HAP-1 (cell line): ENCODE measurements around the gene LRRN3.
A peak's percentile ranks its signal among the peaks of the same experiment; 100 is the strongest.

Experiments used
- DNase-seq, 2 experiments: peaks; one replicate each; pipeline ENCODE4 v3.0.0-alpha.2; 2016 to 2020; ENCODE audit warnings: low spot score in 2 of 2
- H3K27me3 ChIP-seq: fragments of 250-450 bp; sonication (Bioruptor Pico); 2 replicates; pipeline ENCODE4 v1.5.1; 2020; ENCODE audit warnings: low read depth, mild to moderate bottlenecking, moderate library complexity
- H3K36me3 ChIP-seq: fragments of 250-450 bp; sonication (Bioruptor Pico); replicated peaks from 2 replicates; pipeline ENCODE4 v1.5.1; 2020; ENCODE audit warnings: mild to moderate bottlenecking
- H3K4me1 ChIP-seq: fragments of 250-450 bp; sonication (Bioruptor Pico); 2 replicates; pipeline ENCODE4 v1.5.1; 2020; ENCODE audit warnings: mild to moderate bottlenecking
- H3K4me3 ChIP-seq: fragments of 250-450 bp; sonication (Bioruptor Pico); 2 replicates; pipeline ENCODE4 v1.5.1; 2020; ENCODE audit warnings: mild to moderate bottlenecking, moderate library complexity
- H3K9me3 ChIP-seq: fragments of 250-450 bp; sonication (Bioruptor Pico); 2 replicates; pipeline ENCODE4 v1.5.1; 2020; ENCODE audit warnings: mild to moderate bottlenecking, moderate library complexity
- in situ Hi-C: fragments of 300-500 bp; cut with MboI; formaldehyde crosslinking; loops from 3 replicates; pipeline ENCODE4 v1.14.3; 2020; ENCODE audit warnings: low sequenced_read_pairs, inconsistent platforms, mixed read lengths

Gene LRRN3

DNA sequence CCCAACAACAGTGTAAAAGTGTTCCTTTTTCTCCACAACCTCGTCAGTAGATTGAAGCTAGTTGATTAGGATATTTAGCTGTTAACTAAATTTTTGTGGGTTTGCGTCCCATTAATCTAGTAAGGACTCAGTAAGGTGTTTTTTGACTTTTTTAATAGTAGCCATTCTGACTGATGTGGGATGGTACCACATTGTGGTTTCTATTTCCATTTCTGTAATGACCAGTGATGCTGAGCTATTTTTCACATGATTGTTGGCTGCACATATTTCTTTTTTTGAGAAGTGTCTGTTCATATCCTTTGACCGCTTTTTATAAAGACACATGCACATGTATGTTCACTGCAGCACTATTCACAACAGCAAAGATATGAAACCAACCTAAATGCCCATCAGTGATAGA, 5.6 kb upstream of the LRRN3 start:
- peaks cover 23% of the 10 kb centered on the region for H3K4me1 ChIP-seq
- no peak for DNase-seq
- H3K9me3 ChIP-seq = no peaks in the 10 kb centered on the region
- H3K27me3 ChIP-seq = no peaks in the 10 kb centered on the region
- in situ Hi-C loops = loop anchor here (25.0 kb wide), 1 partner anchor 402 kb away; no protein-coding TSS in a partner anchor
- no peak overlapping the region for H3K4me3 ChIP-seq
- no peaks in the 10 kb centered on the region for H3K36me3 ChIP-seq

DNA sequence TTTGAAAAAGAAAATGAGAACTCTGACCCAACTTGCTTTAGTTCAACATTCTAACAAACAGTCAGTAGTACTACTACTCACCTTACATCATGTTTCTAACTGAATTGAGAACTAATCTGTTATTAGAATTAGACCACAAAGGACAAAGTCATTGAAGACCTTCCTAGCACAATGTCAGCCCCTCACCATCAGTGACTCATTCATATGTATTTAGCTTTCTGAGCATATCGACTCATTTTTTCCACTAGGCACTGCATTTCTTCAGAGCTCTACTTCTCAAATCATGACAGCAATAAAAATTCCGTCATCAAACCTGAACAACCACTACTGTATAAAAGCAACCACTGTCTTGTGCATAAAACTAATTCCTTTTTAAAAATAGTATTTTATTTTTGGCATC, 4.4 kb upstream of the LRRN3 start:
- no peak for DNase-seq
- peaks cover 24% of the 10 kb centered on the region for H3K4me1 ChIP-seq
- no peaks in the 10 kb centered on the region for H3K36me3 ChIP-seq
- H3K4me3 ChIP-seq = no peak overlapping the region
- no peaks in the 10 kb centered on the region for H3K9me3 ChIP-seq
- in situ Hi-C loops = loop anchor here (25.0 kb wide), 1 partner anchor 401 kb away; no protein-coding TSS in a partner anchor
- H3K27me3 ChIP-seq = no peaks in the 10 kb centered on the region

DNA sequence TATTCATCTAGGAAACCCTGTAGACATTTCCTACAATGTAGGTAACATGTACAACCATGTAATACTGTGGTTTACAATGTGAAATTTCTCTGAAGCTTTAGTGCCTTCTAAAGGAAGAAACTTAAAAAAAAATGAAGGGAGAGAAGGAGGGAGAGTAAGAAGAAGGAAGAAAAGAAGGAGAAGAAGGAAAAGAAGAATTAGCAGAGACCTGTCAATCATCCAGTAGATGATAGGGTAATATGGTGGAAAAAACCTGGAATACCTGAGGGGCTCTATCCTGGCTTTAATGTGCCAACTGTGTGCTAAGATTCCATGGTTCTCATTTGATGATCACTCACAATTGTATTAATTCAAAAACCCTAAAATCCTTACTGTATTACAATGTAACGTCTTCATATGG, 2.6 kb upstream of the LRRN3 start:
- Histone ChIP-seq H3K4me3 (no peak overlapping the region), H3K9me3 (no peaks in the 10 kb centered on the region), H3K27me3 (no peaks in the 10 kb centered on the region), H3K4me1 (peaks cover 23% of the 10 kb centered on the region), H3K36me3 (no peaks in the 10 kb centered on the region)
- in situ Hi-C loops = loop anchor here (25.0 kb wide), 1 partner anchor 399 kb away; no protein-coding TSS in a partner anchor
- DNase-seq = no peak

DNA sequence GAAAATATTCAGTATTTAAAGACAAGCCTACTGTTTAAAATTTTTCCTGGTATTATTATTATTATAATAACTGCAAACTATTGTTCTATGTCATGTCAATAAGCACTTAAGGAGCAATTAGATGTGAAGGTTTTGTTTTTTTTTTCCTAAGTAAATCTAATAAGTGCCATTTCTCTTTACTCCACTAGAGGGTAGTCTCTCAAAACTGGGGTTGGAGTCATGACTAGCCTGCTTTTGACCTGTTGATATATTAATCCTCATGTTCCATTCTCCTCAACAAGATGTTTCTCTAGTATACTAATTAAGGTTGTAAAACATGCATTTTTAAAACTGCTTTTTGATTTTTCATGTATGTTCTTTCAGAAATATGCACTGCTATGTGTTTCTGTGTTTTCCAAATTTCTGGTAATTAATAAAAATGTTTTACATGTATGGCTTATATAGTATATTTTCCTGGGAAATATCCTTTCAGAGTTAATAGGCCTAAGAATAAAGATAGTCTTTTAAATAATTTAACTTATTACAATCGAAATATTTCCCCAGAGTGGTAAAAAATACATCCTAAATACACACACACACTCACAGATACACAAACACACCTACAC, 1.0 kb upstream of the LRRN3 start:
- Histone ChIP-seq H3K4me3 (no peak overlapping the region), H3K9me3 (no peaks in the 10 kb centered on the region), H3K27me3 (no peaks in the 10 kb centered on the region), H3K4me1 (peaks cover 32% of the 10 kb centered on the region), H3K36me3 (no peaks in the 10 kb centered on the region)
- DNase-seq = peak in 1 of 2 experiments; percentile 75
- in situ Hi-C loops = loop anchor here (10.0 to 25.0 kb wide), 2 partner anchors 397 to 645 kb away; no protein-coding TSS in a partner anchor

DNA sequence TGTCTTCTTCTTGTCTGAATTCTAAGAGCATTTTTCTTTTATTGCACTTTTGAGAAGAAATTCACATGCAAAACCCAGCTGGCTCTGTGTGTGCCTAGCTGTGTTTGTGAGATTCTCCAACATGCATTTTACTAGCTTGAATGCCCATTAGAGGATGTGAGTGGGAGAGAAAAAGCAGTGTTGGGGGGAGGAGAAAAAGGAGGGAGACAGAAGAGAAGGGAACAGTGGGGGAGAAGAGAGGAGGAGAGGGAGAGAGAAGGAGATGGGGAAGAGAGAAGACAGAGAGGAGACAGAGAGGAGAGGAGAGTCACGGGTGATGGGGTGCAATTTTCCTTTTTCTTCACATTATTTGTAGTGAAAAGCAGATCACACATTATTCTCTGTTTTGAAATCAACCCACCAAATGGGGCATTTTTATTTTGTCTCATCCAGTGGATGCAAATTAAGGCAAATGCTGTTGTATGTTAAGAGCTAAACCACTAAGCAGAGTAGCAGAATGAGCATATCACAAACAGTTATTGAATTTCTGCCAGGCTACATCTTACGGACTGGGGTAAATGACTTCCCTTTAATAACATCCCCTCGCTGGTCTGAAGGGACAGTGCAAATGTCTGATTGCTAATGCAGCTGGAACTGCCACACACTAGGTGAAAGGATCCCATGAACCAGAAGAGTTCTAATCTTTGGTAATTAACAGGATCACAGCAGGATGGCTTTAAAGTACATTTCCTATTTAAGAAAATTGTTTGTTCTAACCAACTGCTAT, 849 bp downstream of the LRRN3 start:
- H3K4me1 ChIP-seq = peaks cover 51% of the 10 kb centered on the region
- no peaks in the 10 kb centered on the region for H3K27me3 ChIP-seq
- no peaks in the 10 kb centered on the region for H3K9me3 ChIP-seq
- DNase-seq = peak in 1 of 2 experiments; percentile 21
- no peaks in the 10 kb centered on the region for H3K36me3 ChIP-seq
- peak overlapping the region; percentile 27 for H3K4me3 ChIP-seq
- in situ Hi-C loops = loop anchor here (10.0 to 25.0 kb wide), 2 partner anchors 396 to 643 kb away; no protein-coding TSS in a partner anchor

DNA sequence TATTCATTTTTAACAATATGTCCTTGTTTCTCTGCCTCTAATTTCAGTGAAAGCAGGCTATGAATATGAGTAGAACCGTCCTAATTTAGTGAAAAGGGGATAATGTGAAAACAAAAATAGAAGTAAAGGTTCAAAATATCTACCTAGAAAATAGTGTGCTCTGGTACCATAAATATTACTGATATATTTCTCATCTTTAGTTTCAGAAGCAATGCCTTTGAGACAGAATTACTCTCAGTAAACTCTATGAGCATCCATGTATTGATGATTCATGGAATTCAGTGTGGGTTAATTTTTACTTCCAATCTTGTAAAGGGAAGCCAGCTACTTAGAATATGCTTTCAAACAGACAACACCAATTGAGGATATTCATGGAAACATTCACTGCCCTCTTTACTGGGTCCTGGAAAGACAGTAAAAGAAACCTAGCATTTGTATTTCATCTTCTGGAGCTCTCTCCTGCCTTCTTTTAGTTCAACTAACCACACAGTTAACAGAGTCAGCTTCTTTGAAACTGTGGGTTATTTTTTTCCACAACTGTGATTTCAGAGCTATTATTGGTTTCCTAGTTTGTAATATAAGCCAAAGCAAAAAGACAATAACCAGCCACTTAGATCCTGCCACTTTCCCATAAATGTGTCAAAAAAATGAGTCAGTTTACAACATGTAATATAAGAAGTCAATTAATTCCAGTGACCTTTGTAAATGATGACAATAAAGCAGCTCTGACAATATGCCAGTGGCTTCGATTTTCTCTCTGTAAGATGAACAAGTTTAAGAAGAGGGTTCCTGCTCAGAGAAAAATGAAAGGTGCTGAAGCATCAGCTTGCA, 1.7 kb downstream of the LRRN3 start:
- no peaks in the 10 kb centered on the region for H3K36me3 ChIP-seq
- DNase-seq = peak in 1 of 2 experiments; percentile 54
- H3K27me3 ChIP-seq = no peaks in the 10 kb centered on the region
- peak overlapping the region; percentile 27; the same call in 1 of the 2 replicates for H3K4me3 ChIP-seq
- no peaks in the 10 kb centered on the region for H3K9me3 ChIP-seq
- H3K4me1 ChIP-seq = peaks cover 57% of the 10 kb centered on the region
- in situ Hi-C loops = loop anchor here (10.0 to 25.0 kb wide), 2 partner anchors 395 to 642 kb away; no protein-coding TSS in a partner anchor

DNA sequence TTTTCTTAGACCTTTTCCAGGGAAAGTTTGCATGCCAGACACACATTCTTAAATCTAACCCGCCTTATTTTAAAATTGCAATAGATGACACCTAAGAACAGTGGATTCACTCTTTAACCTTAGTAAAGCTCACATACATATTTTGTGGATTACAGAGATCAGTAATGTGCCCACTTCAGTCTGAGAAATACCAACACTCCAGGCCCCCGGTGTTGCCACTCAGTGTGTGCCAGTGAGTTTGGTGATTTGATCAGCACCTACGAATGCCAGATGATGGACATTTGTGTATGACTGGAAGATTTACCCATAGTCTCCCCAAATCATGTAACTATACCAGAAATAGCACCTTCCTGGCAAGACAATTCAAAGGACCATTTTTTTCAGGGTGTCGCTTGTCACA, 2.6 kb downstream of the LRRN3 start:
- Histone ChIP-seq H3K9me3 (no peaks in the 10 kb centered on the region), H3K27me3 (no peaks in the 10 kb centered on the region), H3K4me1 (peaks cover 66% of the 10 kb centered on the region), H3K36me3 (no peaks in the 10 kb centered on the region), H3K4me3 (no peak overlapping the region)
- in situ Hi-C loops = loop anchor here (10.0 to 25.0 kb wide), 2 partner anchors 394 to 641 kb away; no protein-coding TSS in a partner anchor
- DNase-seq = no peak

DNA sequence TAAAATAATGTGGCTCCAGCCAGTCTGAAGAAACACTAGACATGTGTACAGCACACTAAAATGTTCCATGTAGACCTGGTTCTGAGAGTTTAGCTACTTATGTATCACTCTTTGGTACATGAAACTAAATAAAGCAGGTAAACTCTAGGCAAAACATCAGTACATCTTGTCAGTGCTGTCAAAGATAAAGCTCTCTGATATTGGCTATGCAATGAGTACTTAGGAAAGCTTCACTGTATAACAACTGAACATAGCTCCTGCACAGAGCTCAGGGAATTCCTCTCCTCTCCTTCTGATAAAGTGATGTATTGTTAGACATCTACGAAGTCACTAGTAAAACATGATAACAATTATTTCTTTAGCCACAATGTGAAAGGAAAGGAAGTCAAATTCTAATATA, 3.5 kb downstream of the LRRN3 start:
- H3K4me1 ChIP-seq = peaks cover 66% of the 10 kb centered on the region
- in situ Hi-C loops = loop anchor here (10.0 to 25.0 kb wide), 2 partner anchors 393 to 640 kb away; no protein-coding TSS in a partner anchor

DNA sequence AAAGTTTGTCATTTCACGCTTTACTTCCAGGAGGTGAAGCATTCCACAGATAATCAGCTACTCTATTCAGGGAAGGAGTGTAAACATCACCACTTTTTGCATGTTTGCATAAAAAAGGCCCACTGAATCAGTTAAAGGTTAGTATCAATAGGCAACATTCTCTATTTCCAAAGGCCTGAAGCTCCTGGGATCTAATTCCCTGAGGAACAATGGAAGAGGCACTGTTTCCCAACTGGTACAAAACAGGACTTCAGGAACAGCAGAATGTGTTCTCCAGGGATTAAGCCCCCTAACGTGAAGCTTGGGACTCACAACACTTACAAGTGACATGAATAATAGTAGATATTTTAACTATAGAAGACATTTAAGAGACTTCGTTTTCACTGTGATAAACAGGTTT, 6.1 kb downstream of the LRRN3 start:
- H3K27me3 ChIP-seq = no peaks in the 10 kb centered on the region
- no peak overlapping the region for H3K4me3 ChIP-seq
- H3K4me1 ChIP-seq = peaks cover 58% of the 10 kb centered on the region
- H3K36me3 ChIP-seq = no peaks in the 10 kb centered on the region
- in situ Hi-C loops = loop anchor here (10.0 to 25.0 kb wide), 2 partner anchors 390 to 638 kb away; no protein-coding TSS in a partner anchor
- H3K9me3 ChIP-seq = no peaks in the 10 kb centered on the region
- peak; percentile 76 to 99 for DNase-seq

More for the DNA sequence above, 3.5 kb downstream of the LRRN3 start:
- no peaks in the 10 kb centered on the region for H3K27me3 ChIP-seq
- H3K36me3 ChIP-seq = no peaks in the 10 kb centered on the region
- DNase-seq = peak in 1 of 2 experiments; percentile 47
- H3K4me3 ChIP-seq = no peak overlapping the region
- no peaks in the 10 kb centered on the region for H3K9me3 ChIP-seq

DNA sequence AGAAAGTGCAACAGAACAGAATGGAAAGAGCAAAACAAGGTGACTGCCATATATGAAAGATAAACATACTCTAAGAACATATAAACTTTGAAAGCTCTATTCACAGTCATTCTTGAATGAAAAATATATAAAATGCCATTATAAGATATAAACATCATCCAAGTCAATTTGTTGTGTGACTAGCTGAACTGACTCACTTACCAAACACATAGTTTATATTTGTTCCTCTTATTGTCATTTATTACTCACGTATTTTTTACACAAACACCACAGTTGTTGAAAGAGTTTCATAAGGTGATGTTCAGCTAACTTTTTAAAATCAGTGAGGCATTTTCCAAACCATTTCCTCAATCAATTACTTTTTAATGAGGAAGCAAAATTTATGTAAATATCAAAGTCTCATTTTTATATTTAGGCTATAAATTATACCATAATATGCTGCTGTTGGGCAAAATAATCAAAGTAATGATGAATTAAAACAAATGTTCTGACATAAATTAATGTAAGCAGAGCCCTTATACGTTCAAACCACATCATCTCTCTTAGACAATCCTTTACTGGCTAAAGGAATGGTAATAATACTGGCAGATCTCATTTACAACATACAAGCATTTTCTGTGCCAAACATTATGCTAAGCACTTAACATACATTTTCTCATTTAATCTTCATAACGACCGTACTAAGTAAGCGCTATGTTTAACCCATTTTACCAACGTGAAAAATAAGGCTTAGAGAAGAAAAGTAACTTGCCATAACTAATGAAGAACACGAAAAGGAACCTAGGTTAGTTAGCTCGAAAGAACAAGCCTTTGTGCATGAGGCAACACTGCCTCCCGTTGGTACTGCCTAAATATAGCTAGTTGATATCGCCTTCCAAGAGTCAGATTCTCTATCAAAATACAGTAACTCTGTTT, 7.3 kb downstream of the LRRN3 start:
- no peaks in the 10 kb centered on the region for H3K36me3 ChIP-seq
- H3K4me1 ChIP-seq = peaks cover 46% of the 10 kb centered on the region
- H3K9me3 ChIP-seq = no peaks in the 10 kb centered on the region
- in situ Hi-C loops = loop anchor here (10.0 to 25.0 kb wide), 2 partner anchors 389 to 637 kb away; no protein-coding TSS in a partner anchor
- no peaks in the 10 kb centered on the region for H3K27me3 ChIP-seq
- DNase-seq = peak; percentile 61 to 66
- H3K4me3 ChIP-seq = no peak overlapping the region

DNA sequence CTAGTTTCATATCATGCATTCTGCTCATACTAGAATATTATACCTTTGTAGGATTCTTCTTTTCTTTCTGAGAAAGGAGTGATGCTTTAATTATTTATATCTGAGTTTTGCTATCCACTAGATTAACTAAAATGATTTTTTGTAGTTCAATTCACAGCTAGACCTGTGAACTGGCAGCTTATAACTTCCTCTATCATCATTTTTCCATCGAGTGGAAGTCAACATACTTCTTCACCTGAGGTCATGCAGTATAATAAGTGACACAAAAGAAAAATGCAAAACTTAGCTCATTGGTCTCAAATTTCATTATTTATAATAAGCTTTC, 8.0 kb downstream of the LRRN3 start:
- no peak for DNase-seq
- Histone ChIP-seq H3K27me3 (no peaks in the 10 kb centered on the region), H3K4me1 (peaks cover 42% of the 10 kb centered on the region), H3K36me3 (no peaks in the 10 kb centered on the region), H3K9me3 (no peaks in the 10 kb centered on the region), H3K4me3 (no peak overlapping the region)
- in situ Hi-C loops = loop anchor here (10.0 to 25.0 kb wide), 2 partner anchors 388 to 636 kb away; no protein-coding TSS in a partner anchor

DNA sequence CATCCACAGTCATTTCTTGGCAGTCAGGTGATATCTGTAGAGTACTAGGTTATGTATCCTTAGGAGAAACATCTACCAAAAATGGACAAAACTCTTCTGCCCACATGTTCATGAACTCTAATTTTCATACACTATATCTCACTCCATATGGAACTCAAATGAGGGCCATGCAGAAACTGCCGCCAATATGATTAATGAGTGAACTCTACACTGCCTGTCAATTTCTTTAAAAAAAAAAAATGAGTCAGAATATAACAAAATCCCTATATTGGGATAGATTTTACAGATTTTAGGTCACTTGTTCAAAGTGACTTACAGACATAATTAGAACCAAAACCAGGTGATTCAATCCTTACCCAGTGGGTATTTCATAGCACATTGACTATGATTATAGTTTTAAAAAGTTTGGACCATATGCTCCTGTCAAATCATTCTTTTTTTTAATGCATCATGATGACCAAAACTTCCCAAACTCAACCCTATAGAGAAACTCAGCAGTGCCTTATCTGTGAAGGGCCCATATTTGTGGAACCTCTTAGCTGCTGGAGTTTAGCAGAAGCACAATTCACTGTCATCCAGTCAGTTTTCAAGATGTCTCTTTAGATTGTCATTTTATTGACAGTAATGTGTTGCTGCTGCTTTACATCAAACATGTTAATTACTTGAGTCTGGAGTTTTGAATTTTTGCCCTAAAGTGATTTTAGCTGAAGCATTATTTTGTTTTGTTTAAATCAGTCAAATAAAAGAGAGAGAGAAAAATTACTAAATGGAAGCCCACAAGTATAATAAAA, 11.1 kb downstream of the LRRN3 start:
- DNase-seq = no peak
- Histone ChIP-seq H3K36me3 (no peaks in the 10 kb centered on the region), H3K4me3 (no peak overlapping the region), H3K27me3 (no peaks in the 10 kb centered on the region), H3K9me3 (no peaks in the 10 kb centered on the region), H3K4me1 (peaks cover 14% of the 10 kb centered on the region)
- in situ Hi-C loops = no loop called here
